ENCODE data around the gene FAM107B.
"Not testable (repeated sequence)": the region's sequence is repeated elsewhere in the genome, so short reads cannot be mapped to it uniquely, and the experiment has no call there.

Gene FAM107B

GRCh38 chr10:14659626-14660196 is 115.0 kb downstream of the FAM107B start:
- ATAC-seq = peak; percentile 88 to 89

- ATAC-seq = not testable (repeated sequence)
These were observed 115.6 kb downstream of the FAM107B start for GRCh38 chr10:14659137-14659536.

- no peak for ATAC-seq
These were observed 116.2 kb downstream of the FAM107B start for GRCh38 chr10:14658331-14659127.

GRCh38 chr10:14656052-14656730 is 118.5 kb downstream of the FAM107B start:
- no peak for ATAC-seq

GRCh38 chr10:14654821-14655382 is 119.8 kb downstream of the FAM107B start:
- no peak for ATAC-seq

- no peak for ATAC-seq
These were observed 121.2 kb downstream of the FAM107B start for GRCh38 chr10:14653271-14654161.

GRCh38 chr10:14652816-14653215 is 121.9 kb downstream of the FAM107B start:
- no peak for ATAC-seq

- no peak for ATAC-seq
These were observed 122.6 kb downstream of the FAM107B start for GRCh38 chr10:14652067-14652466.

- no peak for ATAC-seq
These were observed 125.0 kb downstream of the FAM107B start for GRCh38 chr10:14649739-14650138.

- no peak for ATAC-seq
These were observed 125.8 kb downstream of the FAM107B start for GRCh38 chr10:14648946-14649345.

- ATAC-seq = peak; percentile 74 to 75
These were observed 126.5 kb downstream of the FAM107B start for GRCh38 chr10:14648005-14648765.

GRCh38 chr10:14645239-14645960 is 129.3 kb downstream of the FAM107B start:
- ATAC-seq = peak; percentile 30 to 51

- no peak for ATAC-seq
These were observed 135.1 kb downstream of the FAM107B start for GRCh38 chr10:14639637-14640036.

- ATAC-seq = no peak
These were observed 139.5 kb downstream of the FAM107B start for GRCh38 chr10:14635043-14635710.

- not testable (repeated sequence) for ATAC-seq
These were observed 140.1 kb downstream of the FAM107B start for GRCh38 chr10:14634572-14634971.

GRCh38 chr10:14625765-14626525 is 148.8 kb downstream of the FAM107B start:
- ATAC-seq = no peak

- ATAC-seq = no peak
These were observed 149.5 kb downstream of the FAM107B start for GRCh38 chr10:14625192-14625631.

GRCh38 chr10:14624600-14624999 is 150.1 kb downstream of the FAM107B start:
- no peak for ATAC-seq

GRCh38 chr10:14623931-14624330 is 150.8 kb downstream of the FAM107B start:
- no peak for ATAC-seq
